NK-92 (cell line): ENCODE results near the gene ACAT2.
"Not testable (repeated sequence)": the region's sequence is repeated elsewhere in the genome, so short reads cannot be mapped to it uniquely, and the experiment has no call there.

ENCODE experiments used
- DNase-seq: peaks from one replicate; lab custom pipeline; 2025; ENCODE audit not compliant: unreplicated experiment; lab: John Stamatoyannopoulos, UW

ACAT2 gene

GRCh38 chr6:159762681-159763293 lies 942 bp downstream of the ACAT2 start:
- DNase-seq = no peak

GRCh38 chr6:159766906-159767305 lies 5.1 kb downstream of the ACAT2 start:
- no peak for DNase-seq

- no peak for DNase-seq
Observed at GRCh38 chr6:159769470-159769869, 7.6 kb downstream of the ACAT2 start.

GRCh38 chr6:159772196-159772595 lies 10.4 kb downstream of the ACAT2 start:
- DNase-seq = no peak

- no peak for DNase-seq
Observed at GRCh38 chr6:159777240-159777904, 15.5 kb downstream of the ACAT2 start.

- DNase-seq = no peak
Observed at GRCh38 chr6:159778131-159778530, 16.3 kb downstream of the ACAT2 start.

GRCh38 chr6:159778542-159779103 lies 16.8 kb downstream of the ACAT2 start:
- DNase-seq = no peak

- DNase-seq = no peak
Observed at GRCh38 chr6:159788276-159788675, 26.4 kb downstream of the ACAT2 start.

- DNase-seq = no peak
Observed at GRCh38 chr6:159788753-159789376, 27.0 kb downstream of the ACAT2 start.

- DNase-seq = peak; percentile 95
Observed at GRCh38 chr6:159789377-159790148, 27.7 kb downstream of the ACAT2 start, which contains the start of gene TCP1. Gene TCP1, minus strand, starts transcription at chr6:159789602. Its CDS starts 134 bp downstream, at chr6:159789468.

GRCh38 chr6:159790149-159790955 lies 28.5 kb downstream of the ACAT2 start, which contains the start of gene MRPL18:
Gene MRPL18, plus strand, starts transcription at chr6:159790467. Its CDS starts 121 bp downstream, at chr6:159790588.
- DNase-seq = peak; percentile 56

GRCh38 chr6:159790956-159791598 lies 29.2 kb downstream of the ACAT2 start:
- DNase-seq = no peak

- DNase-seq = not testable (repeated sequence)
Observed at GRCh38 chr6:159794976-159795375, 33.1 kb downstream of the ACAT2 start.

GRCh38 chr6:159797554-159797953 lies 35.7 kb downstream of the ACAT2 start:
- DNase-seq = no peak

- no peak for DNase-seq
Observed at GRCh38 chr6:159800141-159800865, 38.5 kb downstream of the ACAT2 start, which contains the start of gene PNLDC1. Gene PNLDC1, plus strand, starts transcription at chr6:159800276. Its CDS starts 32 bp downstream, at chr6:159800308.

- no peak for DNase-seq
Observed at GRCh38 chr6:159801935-159802334, 40.1 kb downstream of the ACAT2 start.

- no peak for DNase-seq
Observed at GRCh38 chr6:159804504-159804903, 42.7 kb downstream of the ACAT2 start.

- no peak for DNase-seq
Observed at GRCh38 chr6:159805440-159806020, 43.7 kb downstream of the ACAT2 start.
